PC-9 (cell line): ENCODE measurements around the gene TTC23. TPM values are rescaled to one million over a fixed set of nuclear protein-coding genes. Genes with fewer than 3 reads are reported as not detected.

Experiments
- BruUV-seq: library from RNA; stranded (reverse); fragments of 400-500 nt; replicated peaks from 2 replicates; lab custom pipeline; 2021; lab: Mats Ljungman, UMichigan
- CTCF ChIA-PET: fragments of 300-600 bp; sonication (Branson Sonifier 250); formaldehyde crosslinking; loops from one replicate; lab custom pipeline; 2022; ENCODE audit warnings: antibody characterized with exemption; lab: Charles Lee
- POLR2A ChIA-PET: fragments of 300-600 bp; sonication (Branson Sonifier 250); formaldehyde crosslinking; loops from one replicate; lab custom pipeline; 2022; ENCODE audit warnings: antibody characterized with exemption; ENCODE audit not compliant: unreplicated experiment; lab: Charles Lee
- DNase-seq, 2 experiments: peaks; one replicate each; pipeline versions ENCODE4 v3.0.0 to v3.0.0-alpha.2; 2015 to 2022; ENCODE audit warnings: mixed read lengths in 1 of 2
- H2AFZ ChIP-seq: fragments of 200-600 bp; sonication (generic); 2 replicates; pipeline ENCODE4 v1.8.1; 2017; ENCODE audit warnings: antibody characterized with exemption
- H3F3A ChIP-seq: fragments of 200-600 bp; sonication (generic); 2 replicates; pipeline ENCODE4 v1.8.1; 2017; ENCODE audit warnings: antibody characterized with exemption, mild to moderate bottlenecking, low read depth; ENCODE audit not compliant: insufficient read depth
- H3K27ac ChIP-seq: fragments of 200-600 bp; sonication (generic); 2 replicates; pipeline ENCODE4 v1.6.1; 2016; ENCODE audit warnings: mixed run types
- H3K27me3 ChIP-seq: fragments of 200-600 bp; sonication (generic); 2 replicates; pipeline ENCODE4 v1.6.1; 2016; ENCODE audit warnings: low read depth, mixed run types; ENCODE audit not compliant: insufficient read depth
- H3K36me3 ChIP-seq: fragments of 200-600 bp; sonication (generic); 2 replicates; pipeline ENCODE4 v1.6.1; 2016; ENCODE audit warnings: low read depth, mixed run types
- H3K4me1 ChIP-seq: fragments of 200-600 bp; sonication (generic); replicated peaks from 2 replicates; pipeline ENCODE4 v1.6.1; 2016; ENCODE audit warnings: mixed run types; ENCODE audit not compliant: insufficient read depth
- H3K4me2 ChIP-seq: fragments of 200-600 bp; sonication (generic); 2 replicates; pipeline ENCODE4 v1.6.1; 2017; ENCODE audit warnings: mixed run types
- H3K4me3 ChIP-seq: fragments of 200-600 bp; sonication (generic); 2 replicates; pipeline ENCODE4 v1.6.1; 2016; ENCODE audit warnings: mixed run types
- H3K79me2 ChIP-seq: fragments of 200-600 bp; sonication (generic); 2 replicates; pipeline ENCODE4 v1.6.1; 2017; ENCODE audit warnings: low read depth, mixed run types
- H3K9me2 ChIP-seq: fragments of 200-600 bp; sonication (generic); 2 replicates; pipeline ENCODE4 v1.8.1; 2017; ENCODE audit warnings: mild to moderate bottlenecking; ENCODE audit not compliant: insufficient read depth
- H3K9me3 ChIP-seq: fragments of 200-600 bp; sonication (generic); 2 replicates; pipeline ENCODE4 v1.8.1; 2016; ENCODE audit warnings: low read depth; ENCODE audit not compliant: insufficient read depth
- H4K20me1 ChIP-seq: fragments of 200-600 bp; sonication (generic); 2 replicates; pipeline ENCODE4 v1.8.1; 2017; ENCODE audit not compliant: insufficient read depth
- EZH2 ChIP-seq: fragments of 200-600 bp; sonication (generic); IDR thresholded peaks from 2 replicates; pipeline ENCODE4 v1.8.0; 2017; ENCODE audit warnings: antibody characterized with exemption, low read depth
- intact Hi-C: fragments of 100-400 bp; cut with micrococcal nuclease; formaldehyde crosslinking; loops from one replicate; pipeline ENCODE4 v1.10.0; 2022; ENCODE audit not compliant: unreplicated experiment
- total RNA-seq: library from RNA; stranded (reverse); gene quantifications from 2 replicates; pipeline ENCODE4 v1.2.3, GENCODE V29; 2021
- TF ChIP-seq, protein P1 (sequence below): fragments of 200-600 bp; sonication (generic); conservative IDR thresholded peaks from 2 replicates; pipeline ENCODE4 v1.6.1; 2017; ENCODE audit warnings: mixed run types, antibody characterized with exemption, mild to moderate bottlenecking, moderate library complexity

TTC23 gene
- total RNA-seq, 1 experiment from 2014 or later: 18.4 TPM

DNA sequence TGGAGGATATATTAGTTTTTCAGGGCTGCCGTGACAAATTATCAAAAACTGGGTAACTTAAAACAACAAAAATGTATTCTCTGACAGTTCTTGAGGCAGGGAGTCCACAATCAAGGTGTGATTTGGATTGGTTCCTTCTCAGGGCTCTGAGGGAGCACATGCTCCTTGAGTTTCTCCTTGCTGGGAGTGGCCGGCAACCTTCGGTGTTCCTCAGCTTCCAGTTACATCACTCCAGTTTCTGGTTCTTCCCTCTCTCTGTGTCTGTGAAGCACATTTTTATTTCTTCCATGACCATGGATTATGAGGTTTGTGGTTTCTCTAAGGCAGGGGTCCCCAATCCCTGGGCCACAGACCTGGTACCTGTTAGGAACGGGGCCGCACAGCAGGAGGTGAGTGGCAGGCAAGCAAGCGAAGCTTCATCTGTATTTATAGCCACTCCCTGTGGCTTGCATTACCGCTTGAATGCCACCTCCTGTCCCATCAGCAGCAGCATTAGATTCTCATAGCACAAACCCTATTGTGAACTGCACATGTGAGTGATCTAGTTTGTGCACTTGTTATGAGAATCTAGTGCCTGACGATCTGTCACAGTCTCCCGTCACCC, 26.2 kb upstream of the TTC23 start:
- Histone ChIP-seq H3K4me2 (no peak overlapping the region), H3K4me3 (no peak overlapping the region), H3F3A (no peaks in the 10 kb centered on the region), H3K9me3 (no peaks in the 10 kb centered on the region), H3K4me1 (no peaks in the 10 kb centered on the region), H3K27ac (no peak overlapping the region), H4K20me1 (no peaks in the 10 kb centered on the region), H3K9me2 (no peaks in the 10 kb centered on the region), H3K36me3 (no peaks in the 10 kb centered on the region), H2AFZ (no peak overlapping the region), H3K79me2 (no peaks in the 10 kb centered on the region), H3K27me3 (no peaks in the 10 kb centered on the region)
- no TSS peak for BruUV-seq
- no peak for TF ChIP-seq EZH2
- TF ChIP-seq, protein P1, sequence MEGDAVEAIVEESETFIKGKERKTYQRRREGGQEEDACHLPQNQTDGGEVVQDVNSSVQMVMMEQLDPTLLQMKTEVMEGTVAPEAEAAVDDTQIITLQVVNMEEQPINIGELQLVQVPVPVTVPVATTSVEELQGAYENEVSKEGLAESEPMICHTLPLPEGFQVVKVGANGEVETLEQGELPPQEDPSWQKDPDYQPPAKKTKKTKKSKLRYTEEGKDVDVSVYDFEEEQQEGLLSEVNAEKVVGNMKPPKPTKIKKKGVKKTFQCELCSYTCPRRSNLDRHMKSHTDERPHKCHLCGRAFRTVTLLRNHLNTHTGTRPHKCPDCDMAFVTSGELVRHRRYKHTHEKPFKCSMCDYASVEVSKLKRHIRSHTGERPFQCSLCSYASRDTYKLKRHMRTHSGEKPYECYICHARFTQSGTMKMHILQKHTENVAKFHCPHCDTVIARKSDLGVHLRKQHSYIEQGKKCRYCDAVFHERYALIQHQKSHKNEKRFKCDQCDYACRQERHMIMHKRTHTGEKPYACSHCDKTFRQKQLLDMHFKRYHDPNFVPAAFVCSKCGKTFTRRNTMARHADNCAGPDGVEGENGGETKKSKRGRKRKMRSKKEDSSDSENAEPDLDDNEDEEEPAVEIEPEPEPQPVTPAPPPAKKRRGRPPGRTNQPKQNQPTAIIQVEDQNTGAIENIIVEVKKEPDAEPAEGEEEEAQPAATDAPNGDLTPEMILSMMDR: no peak
- ChIA-PET POLR2A (interaction anchor here (0.6 kb wide), 1 partner anchor 46 kb away, joined by 4 read pairs; no protein-coding TSS in a partner anchor), CTCF (no interaction called here)
- intact Hi-C loops: loop anchor here (10.0 kb wide), 1 partner anchor 1329 kb away; the partner anchor contains the start of genes ASB7 and LINS1
- no peak for DNase-seq

DNA sequence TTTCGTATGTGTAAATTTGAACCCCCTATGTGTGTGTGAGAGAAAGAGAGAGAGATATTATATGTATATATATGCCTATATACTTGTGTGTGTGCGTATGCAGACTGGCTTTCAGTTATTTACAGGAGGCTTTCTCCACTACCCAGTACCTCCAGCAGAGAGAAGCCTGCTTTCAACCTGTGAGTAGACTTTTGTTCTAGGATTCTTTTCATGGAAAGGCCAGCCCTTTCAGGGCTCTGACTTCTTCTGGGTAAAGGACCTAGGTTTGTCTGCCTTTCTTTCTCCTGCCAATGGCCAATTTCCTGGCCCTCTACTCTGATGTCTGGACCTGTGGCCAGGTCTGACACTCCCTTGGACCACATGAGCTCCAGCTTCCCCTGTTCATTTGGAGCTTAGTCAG, 25.7 kb upstream of the TTC23 start:
- ChIA-PET CTCF (interaction anchor here (1.2 kb wide), 1 partner anchor 429 kb away, joined by 6 read pairs; no protein-coding TSS in a partner anchor), POLR2A (no interaction called here)
- intact Hi-C loops: loop anchor here (10.0 kb wide), 1 partner anchor 1330 kb away; the partner anchor contains the start of genes ASB7 and LINS1
- BruUV-seq: no TSS peak
- no peak for DNase-seq
- Histone ChIP-seq H3K4me3 (no peak overlapping the region), H4K20me1 (no peaks in the 10 kb centered on the region), H3K4me2 (no peak overlapping the region), H3K9me2 (no peaks in the 10 kb centered on the region), H3K36me3 (no peaks in the 10 kb centered on the region), H3K9me3 (no peaks in the 10 kb centered on the region), H3K4me1 (no peaks in the 10 kb centered on the region), H3K27me3 (no peaks in the 10 kb centered on the region), H2AFZ (no peak overlapping the region), H3K27ac (no peak overlapping the region), H3F3A (no peaks in the 10 kb centered on the region), H3K79me2 (no peaks in the 10 kb centered on the region)
- no peak for TF ChIP-seq EZH2
- TF ChIP-seq, protein P1: no peak

DNA sequence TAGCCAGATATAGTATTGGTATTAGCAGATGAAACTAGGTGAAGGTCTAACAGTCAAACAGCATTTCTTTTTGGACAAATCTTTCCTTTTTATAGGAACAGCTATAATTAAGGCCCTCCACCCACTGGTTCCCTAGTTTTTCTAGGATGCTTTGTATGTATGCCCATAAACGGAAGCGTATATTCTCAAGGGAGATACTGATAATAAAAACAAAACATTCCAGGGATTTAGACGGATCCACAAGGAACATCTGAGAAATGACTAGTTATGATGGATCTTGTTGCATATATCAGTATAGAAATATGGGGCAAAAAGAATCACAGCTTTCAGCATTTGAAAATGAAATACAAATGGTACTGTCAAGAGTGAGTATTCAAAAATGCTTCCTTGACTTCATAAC, 24.4 kb upstream of the TTC23 start:
- Histone ChIP-seq H3K4me1 (no peaks in the 10 kb centered on the region), H3K4me2 (no peak overlapping the region), H3K9me3 (no peaks in the 10 kb centered on the region), H2AFZ (no peak overlapping the region), H3K27me3 (no peaks in the 10 kb centered on the region), H3K4me3 (no peak overlapping the region), H3K27ac (no peak overlapping the region), H4K20me1 (no peaks in the 10 kb centered on the region), H3K79me2 (no peaks in the 10 kb centered on the region), H3K9me2 (no peaks in the 10 kb centered on the region), H3F3A (no peaks in the 10 kb centered on the region), H3K36me3 (no peaks in the 10 kb centered on the region)
- no peak for TF ChIP-seq EZH2
- TF ChIP-seq, protein P1: no peak
- no TSS peak for BruUV-seq
- ChIA-PET CTCF (interaction anchor here (1.8 kb wide), 1 partner anchor 482 kb away, joined by 8 read pairs; no protein-coding TSS in a partner anchor), POLR2A (interaction anchor here (0.7 kb wide), 1 partner anchor 674 kb away, joined by 3 read pairs; no protein-coding TSS in a partner anchor)
- intact Hi-C loops: loop anchor here (1.0 to 10.0 kb wide), 4 partner anchors 430 to 1331 kb away; partner anchors contain the start of genes ASB7 and LINS1
- no peak for DNase-seq
